Muscle layer of duodenum (tissue), 2 donors: ENCODE results near the gene SLC5A10.

Experiments
- H3K27ac ChIP-seq: one replicate; pipeline ENCODE4 v1.7.0; 2013; ENCODE audit warnings: mild to moderate bottlenecking, low read length
- H3K27me3 ChIP-seq: one replicate; pipeline ENCODE4 v1.7.0; 2013; ENCODE audit warnings: low read depth, mild to moderate bottlenecking, control low read depth, low read length
- H3K36me3 ChIP-seq, 2 donors: one replicate each; pipeline ENCODE4 v1.7.0; 2013; ENCODE audit warnings: low read length in 2 of 2, control low read depth in 1 of 2, mild to moderate bottlenecking in 1 of 2; ENCODE audit not compliant: insufficient read depth in 2 of 2, control insufficient read depth in 1 of 2
- H3K4me1 ChIP-seq, 2 donors: one replicate each; pipeline ENCODE4 v1.7.0; 2013; ENCODE audit warnings: low read length in 2 of 2, mild to moderate bottlenecking in 2 of 2, control low read depth in 1 of 2, moderate library complexity in 1 of 2; ENCODE audit not compliant: insufficient read depth in 2 of 2, control insufficient read depth in 1 of 2
- H3K4me3 ChIP-seq, 2 donors: one replicate each; pipeline ENCODE4 v1.7.0; 2013; ENCODE audit warnings: low read length in 2 of 2, low read depth in 1 of 2, mild to moderate bottlenecking in 1 of 2
- H3K9me3 ChIP-seq, 2 donors: one replicate each; pipeline ENCODE4 v1.7.0; 2013; ENCODE audit warnings: low read length in 2 of 2, control low read depth in 1 of 2, mild to moderate bottlenecking in 1 of 2; ENCODE audit not compliant: control insufficient read depth in 1 of 2
- donor health status: healthy.

Gene SLC5A10

GRCh38 chr17:18959845-18960240 lies 7.9 kb downstream of the SLC5A10 start:
- no peaks in the 10 kb centered on the region for H3K9me3 ChIP-seq
- peaks cover 0 to 7% of the 10 kb centered on the region in 2 donors for H3K4me1 ChIP-seq
- H3K36me3 ChIP-seq, result no peaks in the 10 kb centered on the region
- H3K27me3 ChIP-seq, result no peaks in the 10 kb centered on the region
- no peak overlapping the region for H3K27ac ChIP-seq
- H3K4me3 ChIP-seq, result no peak overlapping the region

- peaks cover 0 to 7% of the 10 kb centered on the region in 2 donors for H3K4me1 ChIP-seq
- no peak overlapping the region for H3K4me3 ChIP-seq
- H3K27me3 ChIP-seq, result no peaks in the 10 kb centered on the region
- no peak overlapping the region for H3K27ac ChIP-seq
- H3K36me3 ChIP-seq, result no peaks in the 10 kb centered on the region
- no peaks in the 10 kb centered on the region for H3K9me3 ChIP-seq
Measured at GRCh38 chr17:18960241-18960665, 8.3 kb downstream of the SLC5A10 start.

DNA sequence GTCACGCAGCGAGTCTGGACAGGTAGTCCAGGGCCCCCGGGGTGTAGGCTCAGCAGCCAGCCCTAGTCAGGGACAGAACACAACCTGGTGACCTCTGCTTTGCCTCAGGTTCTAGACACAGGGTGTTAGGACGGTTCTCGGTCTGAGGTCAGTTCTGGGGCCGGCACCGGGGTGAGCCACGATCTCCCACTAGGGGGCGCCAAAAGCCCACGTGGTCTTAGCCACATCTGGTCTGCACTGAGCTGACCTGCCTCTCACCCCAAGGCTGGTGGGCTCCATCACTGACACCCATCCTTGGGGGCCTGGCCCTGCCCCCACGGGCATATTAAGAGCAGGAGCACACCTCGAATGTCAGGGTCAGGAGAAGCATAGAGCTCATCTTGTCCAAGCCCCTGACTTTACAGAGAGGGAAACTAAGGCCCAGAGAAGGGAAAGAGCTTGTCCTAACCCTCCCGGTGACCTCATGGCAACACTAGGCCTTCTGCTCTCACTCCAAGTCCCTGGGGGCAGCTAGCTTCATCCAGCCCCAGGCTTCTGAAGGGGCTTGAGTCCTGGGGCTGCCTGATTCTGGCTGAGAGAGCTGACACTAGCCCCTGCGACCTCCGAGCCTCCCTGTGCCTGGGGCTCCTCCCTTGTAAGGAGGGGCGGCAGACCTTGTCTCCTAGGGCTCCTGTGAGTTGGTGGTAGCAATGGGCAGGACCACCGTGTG lies 9.0 kb downstream of the SLC5A10 start:
- no peak overlapping the region for H3K27ac ChIP-seq
- H3K4me1 ChIP-seq, result peaks cover 0 to 7% of the 10 kb centered on the region in 2 donors
- no peaks in the 10 kb centered on the region for H3K36me3 ChIP-seq
- no peaks in the 10 kb centered on the region for H3K9me3 ChIP-seq
- no peaks in the 10 kb centered on the region for H3K27me3 ChIP-seq
- no peak overlapping the region for H3K4me3 ChIP-seq

- no peak overlapping the region for H3K4me3 ChIP-seq
- H3K36me3 ChIP-seq, result no peaks in the 10 kb centered on the region
- H3K27me3 ChIP-seq, result no peaks in the 10 kb centered on the region
- peaks cover 0 to 7% of the 10 kb centered on the region in 2 donors for H3K4me1 ChIP-seq
- H3K9me3 ChIP-seq, result no peaks in the 10 kb centered on the region
- no peak overlapping the region for H3K27ac ChIP-seq
Measured at GRCh38 chr17:18961634-18962493, 9.9 kb downstream of the SLC5A10 start.

- Histone ChIP-seq H3K4me3 (no peak overlapping the region), H3K27ac (no peak overlapping the region), H3K9me3 (no peaks in the 10 kb centered on the region), H3K27me3 (no peaks in the 10 kb centered on the region), H3K36me3 (no peaks in the 10 kb centered on the region), H3K4me1 (peaks cover under 1 to 7% of the 10 kb centered on the region in 2 donors)
Measured at GRCh38 chr17:18962494-18962815, 10.5 kb downstream of the SLC5A10 start.

- Histone ChIP-seq H3K36me3 (no peaks in the 10 kb centered on the region), H3K27me3 (no peaks in the 10 kb centered on the region), H3K4me1 (peaks cover 2 to 10% of the 10 kb centered on the region in 2 donors), H3K9me3 (no peaks in the 10 kb centered on the region), H3K4me3 (no peak overlapping the region), H3K27ac (no peak overlapping the region)
Measured at GRCh38 chr17:18963126-18964017, 11.4 kb downstream of the SLC5A10 start.

- Histone ChIP-seq H3K4me1 (peaks cover 2 to 10% of the 10 kb centered on the region in 2 donors), H3K9me3 (no peaks in the 10 kb centered on the region), H3K4me3 (no peak overlapping the region), H3K36me3 (no peaks in the 10 kb centered on the region), H3K27me3 (no peaks in the 10 kb centered on the region), H3K27ac (no peak overlapping the region)
Measured at GRCh38 chr17:18964018-18964351, 12.0 kb downstream of the SLC5A10 start.

DNA sequence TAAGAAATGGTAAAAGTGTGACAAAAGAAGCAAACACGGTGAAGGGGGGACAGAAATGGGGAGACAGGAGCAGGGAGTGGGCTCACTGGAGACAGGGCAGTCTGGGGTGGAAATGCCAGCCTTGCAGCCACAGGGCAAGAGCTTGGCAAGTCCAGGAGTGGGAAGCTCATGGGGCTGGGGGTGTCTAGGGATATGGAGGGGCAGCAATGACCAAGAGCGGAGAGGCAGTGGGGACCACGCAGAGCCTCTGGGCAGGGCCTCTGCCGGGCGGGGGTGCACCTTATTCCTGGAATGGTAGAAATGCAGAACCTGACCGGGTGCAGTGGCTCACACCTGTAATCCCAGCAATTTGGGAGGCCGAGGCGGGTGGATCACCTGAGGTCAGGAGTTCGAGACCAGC lies 12.6 kb downstream of the SLC5A10 start:
- Histone ChIP-seq H3K4me3 (no peak overlapping the region), H3K27me3 (no peaks in the 10 kb centered on the region), H3K4me1 (peaks cover 2 to 10% of the 10 kb centered on the region in 2 donors), H3K9me3 (no peaks in the 10 kb centered on the region), H3K27ac (no peak overlapping the region), H3K36me3 (no peaks in the 10 kb centered on the region)

DNA sequence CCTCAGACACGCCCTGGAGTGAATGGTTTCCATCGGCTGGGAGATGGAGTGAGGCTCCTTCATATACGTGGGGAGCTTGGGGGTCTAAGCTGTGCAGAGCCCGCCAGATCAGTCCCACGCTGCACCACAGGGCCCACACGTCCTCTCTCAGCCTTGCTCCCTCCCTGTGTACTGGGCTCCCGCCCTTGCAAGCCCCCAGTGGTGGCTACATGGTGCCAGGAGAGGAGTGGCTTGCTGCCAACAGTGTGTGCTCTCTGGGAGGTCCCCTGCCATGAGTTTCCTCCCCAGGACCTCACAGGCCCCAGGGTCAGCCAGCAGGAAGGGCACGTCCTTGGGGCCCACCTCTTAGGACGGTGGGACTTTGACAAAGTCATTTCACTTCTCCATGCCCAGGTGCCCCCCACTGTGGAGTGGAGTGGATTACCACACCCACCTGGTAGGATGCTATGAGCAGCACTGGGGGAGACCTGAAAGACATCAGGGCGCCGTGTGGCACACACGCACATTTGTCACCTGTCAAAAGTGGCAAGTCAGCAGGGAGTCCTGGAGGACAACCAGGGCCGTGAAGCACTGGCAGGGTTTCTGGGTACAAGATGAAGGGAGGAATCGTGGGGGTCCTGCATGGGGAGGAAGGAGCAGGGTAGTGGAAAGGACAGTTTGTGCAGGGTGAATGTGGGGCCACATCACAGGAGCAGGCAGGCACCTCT lies 13.7 kb downstream of the SLC5A10 start:
- H3K27me3 ChIP-seq, result no peaks in the 10 kb centered on the region
- no peak overlapping the region for H3K4me3 ChIP-seq
- H3K9me3 ChIP-seq, result no peaks in the 10 kb centered on the region
- no peaks in the 10 kb centered on the region for H3K36me3 ChIP-seq
- peaks cover 2 to 10% of the 10 kb centered on the region in 2 donors for H3K4me1 ChIP-seq
- H3K27ac ChIP-seq, result no peak overlapping the region

GRCh38 chr17:18966831-18967624 lies 15.1 kb downstream of the SLC5A10 start:
- no peak overlapping the region for H3K27ac ChIP-seq
- no peaks in the 10 kb centered on the region for H3K9me3 ChIP-seq
- peaks cover 0 to 7% of the 10 kb centered on the region in 2 donors for H3K36me3 ChIP-seq
- no peak overlapping the region for H3K4me3 ChIP-seq
- H3K4me1 ChIP-seq, result peaks cover 2 to 6% of the 10 kb centered on the region in 2 donors
- H3K27me3 ChIP-seq, result no peaks in the 10 kb centered on the region
